Body of pancreas (tissue), 4 donors: ENCODE measurements around the gene RASGRP3.
"Not testable (repeated sequence)": the region's sequence is repeated elsewhere in the genome, so short reads cannot be mapped to it uniquely, and the experiment has no call there.

Source experiments
- POLR2A ChIP-seq, 3 donors: fragments of 450-650 bp; IDR thresholded peaks; one replicate each; pipeline ENCODE4 v1.6.1; 2016; ENCODE audit warnings: antibody characterized with exemption in 3 of 3, mild to moderate bottlenecking in 2 of 3
- TF ChIP-seq, protein P1 (sequence below), 7 experiments: fragments of 450-650 bp in 4 of 7; fragments of 200-600 bp in 3 of 7; sonication (generic) in 3 of 7; IDR thresholded peaks; one replicate each; pipeline ENCODE4 v1.5.1; 2016 to 2019; ENCODE audit warnings: antibody characterized with exemption in 7 of 7

GRCh38 chr2:33462512-33462911 is 13.9 kb upstream of the RASGRP3 start:
- TF ChIP-seq POLR2A (IDR thresholded peaks at IDR 0.05) = not testable (repeated sequence)
- TF ChIP-seq, protein P1, sequence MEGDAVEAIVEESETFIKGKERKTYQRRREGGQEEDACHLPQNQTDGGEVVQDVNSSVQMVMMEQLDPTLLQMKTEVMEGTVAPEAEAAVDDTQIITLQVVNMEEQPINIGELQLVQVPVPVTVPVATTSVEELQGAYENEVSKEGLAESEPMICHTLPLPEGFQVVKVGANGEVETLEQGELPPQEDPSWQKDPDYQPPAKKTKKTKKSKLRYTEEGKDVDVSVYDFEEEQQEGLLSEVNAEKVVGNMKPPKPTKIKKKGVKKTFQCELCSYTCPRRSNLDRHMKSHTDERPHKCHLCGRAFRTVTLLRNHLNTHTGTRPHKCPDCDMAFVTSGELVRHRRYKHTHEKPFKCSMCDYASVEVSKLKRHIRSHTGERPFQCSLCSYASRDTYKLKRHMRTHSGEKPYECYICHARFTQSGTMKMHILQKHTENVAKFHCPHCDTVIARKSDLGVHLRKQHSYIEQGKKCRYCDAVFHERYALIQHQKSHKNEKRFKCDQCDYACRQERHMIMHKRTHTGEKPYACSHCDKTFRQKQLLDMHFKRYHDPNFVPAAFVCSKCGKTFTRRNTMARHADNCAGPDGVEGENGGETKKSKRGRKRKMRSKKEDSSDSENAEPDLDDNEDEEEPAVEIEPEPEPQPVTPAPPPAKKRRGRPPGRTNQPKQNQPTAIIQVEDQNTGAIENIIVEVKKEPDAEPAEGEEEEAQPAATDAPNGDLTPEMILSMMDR (IDR thresholded peaks at IDR 0.05) = not testable (repeated sequence)
